KMS-11 (cell line): ENCODE results near the gene POTEF.
A peak's percentile ranks its signal among the peaks of the same experiment; 100 is the strongest.
"Not testable (repeated sequence)": the region's sequence is repeated elsewhere in the genome, so short reads cannot be mapped to it uniquely, and the experiment has no call there.

Source experiments
- H2AFZ ChIP-seq: fragments of 200-600 bp; sonication (generic); 2 replicates; pipeline ENCODE4 v1.6.1; 2016; ENCODE audit warnings: antibody characterized with exemption, mixed run types, low read depth
- H3K27ac ChIP-seq: fragments of 200-600 bp; sonication (generic); 2 replicates; pipeline ENCODE4 v1.6.1; 2016; ENCODE audit warnings: mild to moderate bottlenecking, mixed run types
- H3K27me3 ChIP-seq: fragments of 200-600 bp; sonication (generic); 2 replicates; pipeline ENCODE4 v1.6.1; 2017; ENCODE audit warnings: mild to moderate bottlenecking, low read depth, mixed run types, moderate library complexity; ENCODE audit not compliant: insufficient read depth
- H3K36me3 ChIP-seq: fragments of 200-600 bp; sonication (generic); 2 replicates; pipeline ENCODE4 v1.6.1; 2017; ENCODE audit warnings: mild to moderate bottlenecking, mixed run types; ENCODE audit not compliant: insufficient read depth
- H3K4me1 ChIP-seq: fragments of 200-600 bp; sonication (generic); 2 replicates; pipeline ENCODE4 v1.6.1; 2016; ENCODE audit warnings: mild to moderate bottlenecking, low read depth, mixed run types; ENCODE audit not compliant: poor library complexity, severe bottlenecking
- H3K4me2 ChIP-seq: fragments of 200-600 bp; sonication (generic); 2 replicates; pipeline ENCODE4 v1.7.0; 2016; ENCODE audit warnings: mild to moderate bottlenecking, mixed run types
- H3K4me3 ChIP-seq: fragments of 200-600 bp; sonication (generic); IDR thresholded peaks from 2 replicates; pipeline ENCODE4 v1.6.1; 2017; ENCODE audit warnings: low read depth, low read length, mixed read lengths; ENCODE audit not compliant: insufficient read depth
- H3K79me2 ChIP-seq: fragments of 200-600 bp; sonication (generic); 2 replicates; pipeline ENCODE4 v1.6.1; 2016; ENCODE audit warnings: low read depth, mixed run types; ENCODE audit not compliant: insufficient read depth
- H3K9ac ChIP-seq: fragments of 200-600 bp; sonication (generic); 2 replicates; pipeline ENCODE4 v1.6.1; 2016; ENCODE audit warnings: mild to moderate bottlenecking, mixed run types
- H4K20me1 ChIP-seq: fragments of 200-600 bp; sonication (generic); 2 replicates; pipeline ENCODE4 v1.6.1; 2016; ENCODE audit warnings: mild to moderate bottlenecking, mixed run types; ENCODE audit not compliant: insufficient read depth
- TF ChIP-seq, protein P1 (sequence below): fragments of 200-600 bp; sonication (generic); conservative IDR thresholded peaks from 2 replicates; pipeline ENCODE4 v1.6.1; 2017; ENCODE audit warnings: low read depth, mild to moderate bottlenecking, antibody characterized with exemption, low read length, moderate library complexity, mixed read lengths

The POTEF gene

DNA sequence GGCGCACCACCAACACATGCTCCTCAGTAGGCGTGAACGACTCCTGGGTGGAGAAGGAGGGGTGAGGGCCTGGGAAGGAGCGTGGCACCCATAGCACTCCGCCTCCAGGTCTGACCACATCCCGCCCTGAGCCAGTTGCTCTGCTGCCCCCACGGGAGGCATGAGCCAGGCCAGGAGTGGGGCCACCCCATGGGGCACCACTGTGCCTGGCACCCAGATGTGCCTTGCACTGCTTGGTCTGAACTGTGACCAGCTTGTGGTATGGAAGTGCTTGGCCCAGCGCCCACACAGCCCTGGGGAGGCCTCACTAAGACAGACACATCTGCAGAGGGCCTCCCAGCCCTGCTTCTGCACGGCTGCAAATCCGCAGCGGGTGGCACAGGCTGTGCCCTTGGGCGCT lies 28.3 kb upstream of the POTEF start:
- not testable (repeated sequence) for H3K4me2 ChIP-seq, H3K4me3 ChIP-seq, H4K20me1 ChIP-seq, H3K4me1 ChIP-seq, H3K9ac ChIP-seq, H3K36me3 ChIP-seq, H2AFZ ChIP-seq, H3K27me3 ChIP-seq, H3K27ac ChIP-seq, H3K79me2 ChIP-seq

DNA sequence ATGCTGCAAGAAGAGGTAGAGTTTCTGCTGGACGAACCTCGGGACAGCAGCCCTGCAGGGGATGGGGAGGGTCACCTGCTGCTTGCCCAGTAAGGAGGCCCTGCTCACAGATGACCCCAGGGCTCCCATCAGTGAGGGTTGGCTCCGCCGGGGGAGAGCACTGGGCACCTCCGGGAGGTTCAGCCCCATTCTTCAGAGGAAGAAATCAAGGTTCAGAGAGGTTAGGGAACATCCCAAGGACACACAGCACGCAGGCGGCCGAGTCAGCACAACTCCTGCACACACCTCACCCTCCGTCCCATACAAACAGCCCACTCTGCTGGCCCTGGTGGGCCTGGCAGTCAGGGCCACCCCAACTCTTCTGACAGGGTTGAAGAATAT lies 27.6 kb upstream of the POTEF start:
- Histone ChIP-seq H3K4me3 (no peak overlapping the region), H3K4me1 (peaks cover 9% of the 10 kb centered on the region), H3K36me3 (no peaks in the 10 kb centered on the region), H3K9ac (no peak overlapping the region), H3K4me2 (no peak overlapping the region), H2AFZ (no peak overlapping the region), H3K27ac (no peak overlapping the region), H4K20me1 (no peaks in the 10 kb centered on the region), H3K79me2 (no peaks in the 10 kb centered on the region), H3K27me3 (no peaks in the 10 kb centered on the region)
- TF ChIP-seq, protein P1, sequence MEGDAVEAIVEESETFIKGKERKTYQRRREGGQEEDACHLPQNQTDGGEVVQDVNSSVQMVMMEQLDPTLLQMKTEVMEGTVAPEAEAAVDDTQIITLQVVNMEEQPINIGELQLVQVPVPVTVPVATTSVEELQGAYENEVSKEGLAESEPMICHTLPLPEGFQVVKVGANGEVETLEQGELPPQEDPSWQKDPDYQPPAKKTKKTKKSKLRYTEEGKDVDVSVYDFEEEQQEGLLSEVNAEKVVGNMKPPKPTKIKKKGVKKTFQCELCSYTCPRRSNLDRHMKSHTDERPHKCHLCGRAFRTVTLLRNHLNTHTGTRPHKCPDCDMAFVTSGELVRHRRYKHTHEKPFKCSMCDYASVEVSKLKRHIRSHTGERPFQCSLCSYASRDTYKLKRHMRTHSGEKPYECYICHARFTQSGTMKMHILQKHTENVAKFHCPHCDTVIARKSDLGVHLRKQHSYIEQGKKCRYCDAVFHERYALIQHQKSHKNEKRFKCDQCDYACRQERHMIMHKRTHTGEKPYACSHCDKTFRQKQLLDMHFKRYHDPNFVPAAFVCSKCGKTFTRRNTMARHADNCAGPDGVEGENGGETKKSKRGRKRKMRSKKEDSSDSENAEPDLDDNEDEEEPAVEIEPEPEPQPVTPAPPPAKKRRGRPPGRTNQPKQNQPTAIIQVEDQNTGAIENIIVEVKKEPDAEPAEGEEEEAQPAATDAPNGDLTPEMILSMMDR, result no peak

DNA sequence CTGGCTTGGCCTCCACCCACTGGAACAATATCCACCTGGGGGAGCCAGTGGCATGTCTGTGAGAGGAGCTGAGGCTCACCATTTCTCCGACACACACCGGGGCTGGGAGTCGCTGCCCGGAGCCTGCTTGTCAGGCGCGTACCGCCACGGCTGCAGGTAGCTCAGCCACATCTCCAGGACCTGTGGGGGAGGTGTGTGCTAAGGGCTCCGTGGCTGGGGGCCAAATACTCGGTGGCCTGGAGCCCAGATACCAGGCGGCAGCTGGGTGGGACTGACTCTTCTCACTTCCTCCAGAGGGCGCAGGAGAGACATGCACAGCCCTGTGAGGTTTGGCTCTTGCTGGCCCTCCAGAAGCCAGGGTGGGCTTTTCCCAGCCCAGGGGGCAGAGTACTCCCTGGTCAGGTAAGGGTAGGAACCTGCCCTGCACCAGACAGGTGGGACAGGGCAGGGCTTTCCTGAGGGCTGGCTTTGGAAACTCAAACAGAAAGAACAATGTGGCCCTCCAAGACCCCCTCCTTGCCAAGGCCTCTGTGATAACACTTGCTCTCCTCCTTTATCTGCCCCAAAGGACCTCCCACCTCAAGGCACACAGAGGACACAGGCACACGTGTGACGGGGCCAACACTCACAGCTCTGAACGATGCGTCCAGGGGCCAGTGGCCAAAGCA lies 27.1 kb upstream of the POTEF start:
- not testable (repeated sequence) for H3K36me3 ChIP-seq, H2AFZ ChIP-seq, H3K4me2 ChIP-seq, H3K9ac ChIP-seq, H3K4me3 ChIP-seq, H3K27me3 ChIP-seq, H3K79me2 ChIP-seq, H3K4me1 ChIP-seq, H3K27ac ChIP-seq, H4K20me1 ChIP-seq
- TF ChIP-seq, protein P1, result peak; percentile 33; the same call in 1 of the 2 replicates

DNA sequence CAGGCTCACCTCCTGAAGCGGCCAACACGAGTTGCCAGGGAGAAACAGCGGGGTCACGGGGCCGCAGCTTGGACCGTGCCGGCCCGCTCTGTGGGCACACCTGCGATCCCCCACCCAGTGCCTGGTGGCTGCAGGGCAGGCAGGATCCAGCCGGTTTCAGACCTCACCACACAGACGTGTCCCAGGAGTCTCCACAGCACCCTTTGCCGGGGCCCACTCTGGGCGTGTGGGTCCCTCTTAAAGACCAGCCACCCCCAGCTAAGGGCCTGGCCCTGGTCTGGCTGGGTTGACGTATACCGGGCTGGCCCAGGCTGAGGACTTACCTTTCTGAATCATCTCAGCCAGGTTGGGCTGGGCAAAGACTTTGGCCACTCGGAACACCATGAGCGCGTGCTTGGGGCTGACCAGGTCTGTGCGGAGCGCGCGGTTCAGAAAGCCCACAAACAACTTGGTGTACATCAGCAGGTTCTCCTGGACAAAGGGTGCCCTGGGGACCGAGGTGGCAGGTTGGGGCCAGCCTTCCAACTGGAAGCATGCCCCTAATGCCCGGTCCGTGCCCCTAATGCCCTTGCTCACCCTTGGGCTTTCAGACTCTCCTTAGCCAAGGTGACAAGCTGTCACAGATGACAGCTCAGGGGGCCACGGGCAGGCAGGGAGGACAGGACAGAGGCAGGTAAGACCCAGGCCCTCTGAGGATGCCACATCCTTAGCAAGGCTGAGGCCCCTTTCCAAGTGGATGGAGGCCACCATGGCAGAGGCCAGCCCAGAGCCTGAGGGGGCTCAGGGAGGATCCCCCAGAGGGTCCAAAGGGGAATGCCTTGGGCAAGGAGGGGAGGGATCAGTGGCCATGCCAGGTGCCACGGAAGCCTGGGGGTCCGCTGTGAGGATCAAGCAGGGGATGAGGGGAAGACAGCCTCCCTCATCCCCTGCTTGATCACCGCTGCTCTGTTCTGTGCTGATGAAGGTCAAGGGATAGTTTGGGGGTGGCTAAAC lies 26.0 kb upstream of the POTEF start:
- Histone ChIP-seq H3K27me3 (no peaks in the 10 kb centered on the region), H3K36me3 (no peaks in the 10 kb centered on the region), H4K20me1 (no peaks in the 10 kb centered on the region), H3K79me2 (no peaks in the 10 kb centered on the region), H3K4me2 (no peak overlapping the region), H3K4me1 (peaks cover 9% of the 10 kb centered on the region), H3K27ac (no peak overlapping the region), H3K4me3 (no peak overlapping the region), H3K9ac (no peak overlapping the region), H2AFZ (no peak overlapping the region)
- TF ChIP-seq, protein P1, result no peak

DNA sequence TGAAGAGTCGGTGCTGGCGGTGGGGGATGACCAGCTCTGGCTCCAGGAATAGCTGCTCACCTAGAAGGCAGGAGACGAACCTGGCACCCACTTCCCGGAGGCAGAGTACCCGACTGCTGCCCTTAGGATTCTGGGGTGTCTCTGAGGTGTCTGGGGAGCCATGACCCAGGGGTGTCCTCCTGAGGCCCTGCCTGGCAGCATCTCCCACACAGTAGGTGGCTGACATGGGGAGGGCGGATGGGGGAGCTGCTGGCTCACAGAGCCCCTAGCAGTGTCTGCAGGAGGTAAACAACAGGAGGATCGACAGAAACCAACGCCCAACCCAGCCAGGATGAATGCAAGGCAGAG lies 25.4 kb upstream of the POTEF start:
- H2AFZ ChIP-seq, H3K36me3 ChIP-seq, H3K27me3 ChIP-seq, H3K4me3 ChIP-seq, H3K79me2 ChIP-seq, H3K9ac ChIP-seq, H3K4me1 ChIP-seq, H3K4me2 ChIP-seq, H4K20me1 ChIP-seq, H3K27ac ChIP-seq: not testable (repeated sequence)

DNA sequence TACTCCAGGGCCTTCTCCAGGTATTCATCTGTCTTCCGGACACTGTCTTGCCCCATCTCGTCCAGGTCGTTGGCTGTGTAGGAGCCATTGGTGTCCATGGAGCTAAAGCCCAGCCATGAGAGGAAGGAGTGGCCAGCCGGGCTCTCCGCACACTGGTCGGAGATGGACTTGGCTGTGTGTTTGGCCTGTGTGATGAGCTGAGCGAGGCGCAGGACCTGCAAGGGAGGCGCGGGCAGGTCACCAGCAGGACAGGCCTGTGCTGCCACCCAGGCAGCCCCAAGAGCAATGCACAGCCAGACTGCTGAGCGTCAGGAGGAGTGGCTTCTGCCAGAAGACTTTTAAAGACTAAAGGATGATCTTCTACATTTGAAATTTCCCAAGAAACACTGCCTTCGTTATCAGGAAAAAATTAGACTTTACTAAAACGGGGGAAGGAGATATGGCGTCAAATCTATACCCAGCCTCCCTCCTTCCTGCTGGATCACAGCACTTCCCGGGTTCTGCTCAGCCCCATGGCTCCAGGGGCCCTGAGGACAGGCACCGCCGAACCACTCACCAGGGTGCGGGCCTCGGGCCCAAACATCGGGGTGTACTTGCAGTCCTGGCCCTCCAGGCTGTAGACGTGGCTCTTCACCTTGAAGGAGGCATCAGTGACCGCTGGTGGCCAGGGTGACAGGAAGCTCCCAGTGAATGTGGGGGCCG lies 24.9 kb upstream of the POTEF start:
- not testable (repeated sequence) for H3K4me3 ChIP-seq, H3K4me2 ChIP-seq, H3K36me3 ChIP-seq, H2AFZ ChIP-seq, H3K79me2 ChIP-seq, H4K20me1 ChIP-seq, H3K9ac ChIP-seq, H3K4me1 ChIP-seq, H3K27ac ChIP-seq, H3K27me3 ChIP-seq
